Liver (tissue), 3 donors: ENCODE measurements around the gene SFMBT2.

ENCODE experiments used
- EGR1 ChIP-seq, 2 donors: IDR thresholded peaks; 2 replicates each; pipeline ENCODE4 v1.6.1; 2016 to 2018; ENCODE audit warnings: antibody characterized with exemption in 2 of 2, low read depth in 2 of 2
- FOXA1 ChIP-seq: IDR thresholded peaks from 2 replicates; pipeline ENCODE4 v1.6.1; 2016; ENCODE audit warnings: antibody characterized with exemption
- GABPA ChIP-seq, 2 donors: IDR thresholded peaks in 1 of 2; conservative IDR thresholded peaks in 1 of 2; 2 replicates each; pipeline ENCODE4 v1.6.1; 2016; ENCODE audit warnings: antibody characterized with exemption in 2 of 2, mild to moderate bottlenecking in 1 of 2, moderate library complexity in 1 of 2
- JUND ChIP-seq, 2 donors: IDR thresholded peaks; 2 replicates each; pipeline ENCODE4 v1.6.1; 2016; ENCODE audit warnings: antibody characterized with exemption in 2 of 2
- RAD21 ChIP-seq, 2 donors: IDR thresholded peaks; 2 replicates each; pipeline ENCODE4 v1.6.1; 2016; ENCODE audit warnings: antibody characterized with exemption in 2 of 2, mild to moderate bottlenecking in 2 of 2
- RXRA ChIP-seq, 2 donors: IDR thresholded peaks; 2 replicates each; pipeline ENCODE4 v1.6.1; 2017 to 2018; ENCODE audit warnings: antibody characterized with exemption in 2 of 2, mild to moderate bottlenecking in 1 of 2
- SP1 ChIP-seq: IDR thresholded peaks from 2 replicates; pipeline ENCODE4 v1.6.1; 2018; ENCODE audit warnings: antibody characterized with exemption, mild to moderate bottlenecking
- TAF1 ChIP-seq: conservative IDR thresholded peaks from 2 replicates; pipeline ENCODE4 v1.6.1; 2016; ENCODE audit warnings: antibody characterized with exemption, mild to moderate bottlenecking
- TF ChIP-seq, protein P1 (sequence below): fragments of 150-350 bp; IDR thresholded peaks from 2 replicates; pipeline ENCODE4 v1.5.1; 2017; ENCODE audit warnings: improper control_type of control experiment, low read depth, low read length; ENCODE audit not compliant: missing input control
- TF ChIP-seq, protein P2 (sequence below): IDR thresholded peaks from 2 replicates; pipeline ENCODE4 v1.6.1; 2016; ENCODE audit warnings: antibody characterized with exemption
- TF ChIP-seq, protein P3 (sequence below): IDR thresholded peaks from 2 replicates; pipeline ENCODE4 v1.6.1; 2016; ENCODE audit warnings: antibody characterized with exemption, mild to moderate bottlenecking
- TF ChIP-seq, protein P4 (sequence below): IDR thresholded peaks from 2 replicates; pipeline ENCODE4 v1.6.1; 2016; ENCODE audit warnings: antibody characterized with exemption
- donor health status: healthy.
- donor health status: healthy.

DNA sequence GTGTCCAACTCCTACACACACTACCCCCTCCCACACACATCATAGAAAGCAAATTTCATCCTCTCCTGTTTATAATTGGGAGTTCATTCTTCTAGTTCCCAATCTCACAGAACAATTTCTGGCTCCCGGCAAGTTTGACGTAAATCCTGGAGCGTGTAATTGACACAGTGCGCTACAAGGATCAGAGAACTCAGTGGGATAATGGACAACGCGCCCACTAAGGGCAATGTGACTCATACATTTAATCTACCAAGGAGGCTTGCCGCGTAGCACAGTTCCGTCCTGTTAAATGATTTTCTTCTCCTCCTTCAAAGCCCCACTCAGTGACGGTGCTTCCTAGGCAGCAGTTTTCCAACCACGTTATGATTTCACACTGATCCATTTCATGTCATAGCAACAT lies 277.6 kb downstream of the SFMBT2 start:
- TF ChIP-seq TAF1 (no peak), RXRA (IDR thresholded peaks at IDR 0.05) (no peak), EGR1 (IDR thresholded peaks at IDR 0.05; ENCODE audit: low read depth in 2 of 2) (no peak), JUND (IDR thresholded peaks at IDR 0.05) (no peak), GABPA (IDR thresholded peaks at IDR 0.05 in 1 of 2, conservative IDR thresholded peaks at IDR 0.05 in 1 of 2) (no peak), FOXA1 (no peak), SP1 (no peak), RAD21 (IDR thresholded peaks at IDR 0.05) (no peak)
- TF ChIP-seq, protein P1, sequence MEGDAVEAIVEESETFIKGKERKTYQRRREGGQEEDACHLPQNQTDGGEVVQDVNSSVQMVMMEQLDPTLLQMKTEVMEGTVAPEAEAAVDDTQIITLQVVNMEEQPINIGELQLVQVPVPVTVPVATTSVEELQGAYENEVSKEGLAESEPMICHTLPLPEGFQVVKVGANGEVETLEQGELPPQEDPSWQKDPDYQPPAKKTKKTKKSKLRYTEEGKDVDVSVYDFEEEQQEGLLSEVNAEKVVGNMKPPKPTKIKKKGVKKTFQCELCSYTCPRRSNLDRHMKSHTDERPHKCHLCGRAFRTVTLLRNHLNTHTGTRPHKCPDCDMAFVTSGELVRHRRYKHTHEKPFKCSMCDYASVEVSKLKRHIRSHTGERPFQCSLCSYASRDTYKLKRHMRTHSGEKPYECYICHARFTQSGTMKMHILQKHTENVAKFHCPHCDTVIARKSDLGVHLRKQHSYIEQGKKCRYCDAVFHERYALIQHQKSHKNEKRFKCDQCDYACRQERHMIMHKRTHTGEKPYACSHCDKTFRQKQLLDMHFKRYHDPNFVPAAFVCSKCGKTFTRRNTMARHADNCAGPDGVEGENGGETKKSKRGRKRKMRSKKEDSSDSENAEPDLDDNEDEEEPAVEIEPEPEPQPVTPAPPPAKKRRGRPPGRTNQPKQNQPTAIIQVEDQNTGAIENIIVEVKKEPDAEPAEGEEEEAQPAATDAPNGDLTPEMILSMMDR: no peak
- TF ChIP-seq, protein P2, sequence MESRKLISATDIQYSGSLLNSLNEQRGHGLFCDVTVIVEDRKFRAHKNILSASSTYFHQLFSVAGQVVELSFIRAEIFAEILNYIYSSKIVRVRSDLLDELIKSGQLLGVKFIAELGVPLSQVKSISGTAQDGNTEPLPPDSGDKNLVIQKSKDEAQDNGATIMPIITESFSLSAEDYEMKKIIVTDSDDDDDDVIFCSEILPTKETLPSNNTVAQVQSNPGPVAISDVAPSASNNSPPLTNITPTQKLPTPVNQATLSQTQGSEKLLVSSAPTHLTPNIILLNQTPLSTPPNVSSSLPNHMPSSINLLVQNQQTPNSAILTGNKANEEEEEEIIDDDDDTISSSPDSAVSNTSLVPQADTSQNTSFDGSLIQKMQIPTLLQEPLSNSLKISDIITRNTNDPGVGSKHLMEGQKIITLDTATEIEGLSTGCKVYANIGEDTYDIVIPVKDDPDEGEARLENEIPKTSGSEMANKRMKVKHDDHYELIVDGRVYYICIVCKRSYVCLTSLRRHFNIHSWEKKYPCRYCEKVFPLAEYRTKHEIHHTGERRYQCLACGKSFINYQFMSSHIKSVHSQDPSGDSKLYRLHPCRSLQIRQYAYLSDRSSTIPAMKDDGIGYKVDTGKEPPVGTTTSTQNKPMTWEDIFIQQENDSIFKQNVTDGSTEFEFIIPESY: no peak
- TF ChIP-seq, protein P3, sequence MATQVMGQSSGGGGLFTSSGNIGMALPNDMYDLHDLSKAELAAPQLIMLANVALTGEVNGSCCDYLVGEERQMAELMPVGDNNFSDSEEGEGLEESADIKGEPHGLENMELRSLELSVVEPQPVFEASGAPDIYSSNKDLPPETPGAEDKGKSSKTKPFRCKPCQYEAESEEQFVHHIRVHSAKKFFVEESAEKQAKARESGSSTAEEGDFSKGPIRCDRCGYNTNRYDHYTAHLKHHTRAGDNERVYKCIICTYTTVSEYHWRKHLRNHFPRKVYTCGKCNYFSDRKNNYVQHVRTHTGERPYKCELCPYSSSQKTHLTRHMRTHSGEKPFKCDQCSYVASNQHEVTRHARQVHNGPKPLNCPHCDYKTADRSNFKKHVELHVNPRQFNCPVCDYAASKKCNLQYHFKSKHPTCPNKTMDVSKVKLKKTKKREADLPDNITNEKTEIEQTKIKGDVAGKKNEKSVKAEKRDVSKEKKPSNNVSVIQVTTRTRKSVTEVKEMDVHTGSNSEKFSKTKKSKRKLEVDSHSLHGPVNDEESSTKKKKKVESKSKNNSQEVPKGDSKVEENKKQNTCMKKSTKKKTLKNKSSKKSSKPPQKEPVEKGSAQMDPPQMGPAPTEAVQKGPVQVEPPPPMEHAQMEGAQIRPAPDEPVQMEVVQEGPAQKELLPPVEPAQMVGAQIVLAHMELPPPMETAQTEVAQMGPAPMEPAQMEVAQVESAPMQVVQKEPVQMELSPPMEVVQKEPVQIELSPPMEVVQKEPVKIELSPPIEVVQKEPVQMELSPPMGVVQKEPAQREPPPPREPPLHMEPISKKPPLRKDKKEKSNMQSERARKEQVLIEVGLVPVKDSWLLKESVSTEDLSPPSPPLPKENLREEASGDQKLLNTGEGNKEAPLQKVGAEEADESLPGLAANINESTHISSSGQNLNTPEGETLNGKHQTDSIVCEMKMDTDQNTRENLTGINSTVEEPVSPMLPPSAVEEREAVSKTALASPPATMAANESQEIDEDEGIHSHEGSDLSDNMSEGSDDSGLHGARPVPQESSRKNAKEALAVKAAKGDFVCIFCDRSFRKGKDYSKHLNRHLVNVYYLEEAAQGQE: no peak
- TF ChIP-seq, protein P4, sequence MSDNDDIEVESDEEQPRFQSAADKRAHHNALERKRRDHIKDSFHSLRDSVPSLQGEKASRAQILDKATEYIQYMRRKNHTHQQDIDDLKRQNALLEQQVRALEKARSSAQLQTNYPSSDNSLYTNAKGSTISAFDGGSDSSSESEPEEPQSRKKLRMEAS: no peak
